H7 (cell line): ENCODE data around the gene ADCY5. TPM values are rescaled to one million over a fixed set of nuclear protein-coding genes. Genes with fewer than 3 reads are reported as not detected.

Source experiments
- DNase-seq: peaks from one replicate; pipeline ENCODE4 v3.0.0; 2012
- H3K27me3 ChIP-seq: 2 replicates; pipeline ENCODE4 v1.6.0; 2011; ENCODE audit warnings: mild to moderate bottlenecking, low read length; ENCODE audit not compliant: control insufficient read depth, insufficient read depth
- H3K36me3 ChIP-seq: replicated peaks from 2 replicates; pipeline ENCODE4 v1.5.1; 2011; ENCODE audit warnings: low read length; ENCODE audit not compliant: control insufficient read depth, insufficient read depth
- H3K4me3 ChIP-seq: 2 replicates; pipeline ENCODE4 v1.5.1; 2011; ENCODE audit warnings: low read depth, mild to moderate bottlenecking, control low read depth, low read length, moderate library complexity; ENCODE audit not compliant: insufficient read depth
- total RNA-seq: library from RNA; depleted of rRNA; stranded (reverse); fragments of >200 nt; shearing (Covaris generic); gene quantifications from 2 replicates; pipeline ENCODE4 v1.2.3, GENCODE V29; 2014

Gene ADCY5
- total RNA-seq, 1 experiment from 2014 or later = 2.4 TPM

- Histone ChIP-seq H3K36me3 (no peaks in the 10 kb centered on the region; the same call in 1 of the 2 replicates), H3K4me3 (no peak overlapping the region), H3K27me3 (no peaks in the 10 kb centered on the region)
- peak; percentile 94 for DNase-seq
These were observed 162.4 kb downstream of the ADCY5 start for GRCh38 chr3:123286308-123287023.

- no peaks in the 10 kb centered on the region for H3K27me3 ChIP-seq
- no peak for DNase-seq
- H3K36me3 ChIP-seq = no peaks in the 10 kb centered on the region; the same call in 1 of the 2 replicates
- no peak overlapping the region for H3K4me3 ChIP-seq
These were observed 163.0 kb downstream of the ADCY5 start for GRCh38 chr3:123285931-123286307.

- DNase-seq = peak; percentile 16
These were observed 163.4 kb downstream of the ADCY5 start for GRCh38 chr3:123285479-123285878.

GRCh38 chr3:123285066-123285465 lies 163.8 kb downstream of the ADCY5 start:
- peak; percentile 6 for DNase-seq
- no peak overlapping the region for H3K4me3 ChIP-seq
- H3K27me3 ChIP-seq = no peaks in the 10 kb centered on the region
- no peaks in the 10 kb centered on the region; the same call in 1 of the 2 replicates for H3K36me3 ChIP-seq

More at GRCh38 chr3:123285479-123285878, 163.4 kb downstream of the ADCY5 start:
- Histone ChIP-seq H3K27me3 (no peaks in the 10 kb centered on the region), H3K36me3 (no peaks in the 10 kb centered on the region; the same call in 1 of the 2 replicates), H3K4me3 (no peak overlapping the region)

GRCh38 chr3:123284399-123285010 lies 164.4 kb downstream of the ADCY5 start:
- Histone ChIP-seq H3K27me3 (no peaks in the 10 kb centered on the region), H3K36me3 (no peaks in the 10 kb centered on the region; the same call in 1 of the 2 replicates), H3K4me3 (no peak overlapping the region)
- DNase-seq = no peak

GRCh38 chr3:123283657-123284398 lies 165.1 kb downstream of the ADCY5 start:
- Histone ChIP-seq H3K36me3 (no peaks in the 10 kb centered on the region; the same call in 1 of the 2 replicates), H3K4me3 (no peak overlapping the region), H3K27me3 (no peaks in the 10 kb centered on the region)
- DNase-seq = peak; percentile 26

GRCh38 chr3:123283074-123283473 lies 165.8 kb downstream of the ADCY5 start:
- Histone ChIP-seq H3K27me3 (no peaks in the 10 kb centered on the region), H3K4me3 (no peak overlapping the region), H3K36me3 (no peaks in the 10 kb centered on the region; the same call in 1 of the 2 replicates)
- DNase-seq = peak; percentile 13

- DNase-seq = peak; percentile 62
- Histone ChIP-seq H3K27me3 (no peaks in the 10 kb centered on the region), H3K4me3 (no peak overlapping the region), H3K36me3 (no peaks in the 10 kb centered on the region; the same call in 1 of the 2 replicates)
These were observed 166.4 kb downstream of the ADCY5 start for GRCh38 chr3:123282461-123282860.

GRCh38 chr3:123281929-123282328 lies 167.0 kb downstream of the ADCY5 start:
- peak; percentile 9 for DNase-seq

GRCh38 chr3:123281406-123281805 lies 167.5 kb downstream of the ADCY5 start:
- Histone ChIP-seq H3K4me3 (no peak overlapping the region), H3K36me3 (no peaks in the 10 kb centered on the region; the same call in 1 of the 2 replicates), H3K27me3 (no peaks in the 10 kb centered on the region)
- DNase-seq = peak; percentile 28

More at GRCh38 chr3:123281929-123282328, 167.0 kb downstream of the ADCY5 start:
- Histone ChIP-seq H3K27me3 (no peaks in the 10 kb centered on the region), H3K36me3 (no peaks in the 10 kb centered on the region; the same call in 1 of the 2 replicates), H3K4me3 (no peak overlapping the region)

GRCh38 chr3:123279121-123279520 lies 169.8 kb downstream of the ADCY5 start:
- no peaks in the 10 kb centered on the region; the same call in 1 of the 2 replicates for H3K36me3 ChIP-seq
- DNase-seq = peak; percentile 35

GRCh38 chr3:123278446-123278845 lies 170.4 kb downstream of the ADCY5 start:
- DNase-seq = peak; percentile 14
- H3K4me3 ChIP-seq = no peak overlapping the region
- H3K27me3 ChIP-seq = no peaks in the 10 kb centered on the region
- H3K36me3 ChIP-seq = no peaks in the 10 kb centered on the region; the same call in 1 of the 2 replicates

More at GRCh38 chr3:123279121-123279520, 169.8 kb downstream of the ADCY5 start:
- no peaks in the 10 kb centered on the region for H3K27me3 ChIP-seq
- H3K4me3 ChIP-seq = no peak overlapping the region

GRCh38 chr3:123277106-123277505 lies 171.8 kb downstream of the ADCY5 start:
- DNase-seq = no peak
- Histone ChIP-seq H3K27me3 (no peaks in the 10 kb centered on the region), H3K4me3 (no peak overlapping the region), H3K36me3 (no peaks in the 10 kb centered on the region)

- no peak for DNase-seq
These were observed 172.4 kb downstream of the ADCY5 start for GRCh38 chr3:123276346-123277006.

More at GRCh38 chr3:123276346-123277006, 172.4 kb downstream of the ADCY5 start:
- no peaks in the 10 kb centered on the region for H3K27me3 ChIP-seq
- H3K4me3 ChIP-seq = no peak overlapping the region
- H3K36me3 ChIP-seq = peaks cover 1% of the 10 kb centered on the region; the same call in 1 of the 2 replicates
